Measurements from ENCODE around the gene SPN.
A peak's percentile ranks its signal among the peaks of the same experiment; 100 is the strongest.
"Not testable (repeated sequence)": the region's sequence is repeated elsewhere in the genome, so short reads cannot be mapped to it uniquely, and the experiment has no call there.

Gene SPN

GRCh38 chr16:29649588-29650494 lies 13.2 kb upstream of the SPN start:
- DNase-seq, result no peak

- no peak for DNase-seq
Measured at GRCh38 chr16:29650771-29651170, 12.3 kb upstream of the SPN start.

GRCh38 chr16:29651774-29652349 lies 11.2 kb upstream of the SPN start:
- DNase-seq, result no peak

GRCh38 chr16:29653471-29653870 lies 9.6 kb upstream of the SPN start:
- peak in 1 of 2 donors; percentile 85 for DNase-seq

GRCh38 chr16:29653890-29654289 lies 9.2 kb upstream of the SPN start:
- not testable (repeated sequence) for DNase-seq

GRCh38 chr16:29656688-29657523 lies 6.1 kb upstream of the SPN start:
- no peak for DNase-seq

GRCh38 chr16:29658705-29659104 lies 4.3 kb upstream of the SPN start:
- no peak for DNase-seq

- no peak for DNase-seq
Measured at GRCh38 chr16:29662000-29662728, 883 bp upstream of the SPN start.

GRCh38 chr16:29662729-29663015 lies 375 bp upstream of the SPN start:
- DNase-seq, result no peak

- no peak for DNase-seq
Measured at GRCh38 chr16:29663807-29664090, 702 bp downstream of the SPN start.

GRCh38 chr16:29664091-29664921 lies 1.3 kb downstream of the SPN start:
- peak in 1 of 2 donors; percentile 13 for DNase-seq

GRCh38 chr16:29665294-29666077 lies 2.4 kb downstream of the SPN start:
- DNase-seq, result no peak

GRCh38 chr16:29667322-29667610 lies 4.2 kb downstream of the SPN start:
- not testable (repeated sequence) for DNase-seq

GRCh38 chr16:29667755-29668154 lies 4.7 kb downstream of the SPN start:
- no peak for DNase-seq

- no peak for DNase-seq
Measured at GRCh38 chr16:29668267-29668666, 5.2 kb downstream of the SPN start.

- DNase-seq, result no peak
Measured at GRCh38 chr16:29673501-29673900, 10.5 kb downstream of the SPN start.

GRCh38 chr16:29674188-29674587 lies 11.1 kb downstream of the SPN start:
- peak; percentile 21 to 89 for DNase-seq

GRCh38 chr16:29675811-29676643 lies 13.0 kb downstream of the SPN start:
- DNase-seq, result peak in 1 of 2 donors; percentile 31

GRCh38 chr16:29676989-29677785 lies 14.1 kb downstream of the SPN start:
- no peak for DNase-seq
